Hematopoietic multipotent progenitor cell treated with erythropoietin and hydrocortisone succinate and interleukin-3 and kit ligand, for 6 days (in vitro differentiated cells): ENCODE measurements around the gene S100A3.

Experiments used
- DNase-seq: peaks from one replicate; pipeline ENCODE4 v3.0.0-alpha.2; 2015

Gene S100A3

GRCh38 chr1:153507926-153508583 is 41.0 kb downstream of the S100A3 start:
- DNase-seq, result no peak

GRCh38 chr1:153506831-153507413 is 42.1 kb downstream of the S100A3 start:
- DNase-seq, result no peak

GRCh38 chr1:153506386-153506785 is 42.7 kb downstream of the S100A3 start:
- DNase-seq, result no peak

GRCh38 chr1:153505576-153505975 is 43.5 kb downstream of the S100A3 start:
- DNase-seq, result no peak

- no peak for DNase-seq
These were observed 45.3 kb downstream of the S100A3 start for GRCh38 chr1:153503766-153504165.

- no peak for DNase-seq
These were observed 50.3 kb downstream of the S100A3 start for GRCh38 chr1:153498746-153499145.
